Testis (tissue), 3 donors: ENCODE measurements around the gene SOWAHB. TPM values are rescaled to one million over a fixed set of nuclear protein-coding genes. Genes with fewer than 3 reads are reported as not detected.

Experiments
- DNase-seq: peaks from one replicate; pipeline ENCODE4 v3.0.0-alpha.2; 2019
- H3K27ac ChIP-seq, 2 donors: fragments of 200-600 bp; sonication (generic); one replicate each; pipeline ENCODE4 v1.5.1; 2019
- H3K27me3 ChIP-seq: fragments of 200-600 bp; sonication (generic); one replicate; pipeline ENCODE4 v1.5.1; 2019
- H3K36me3 ChIP-seq: fragments of 200-600 bp; sonication (generic); one replicate; pipeline ENCODE4 v1.5.1; 2017; ENCODE audit warnings: low read depth; ENCODE audit errors: missing control alignments
- H3K4me1 ChIP-seq: fragments of 200-600 bp; sonication (generic); one replicate; pipeline ENCODE4 v1.5.1; 2019
- H3K4me3 ChIP-seq, 2 donors: fragments of 200-600 bp; sonication (generic); one replicate each; pipeline ENCODE4 v1.5.1; 2017 to 2019
- H3K9me3 ChIP-seq: fragments of 200-600 bp; sonication (generic); one replicate; pipeline ENCODE4 v1.5.1; 2017
- CTCF ChIP-seq, 3 experiments: fragments of 450-650 bp in 2 of 3; fragments of 200-600 bp in 1 of 3; sonication (generic) in 1 of 3; IDR thresholded peaks; one replicate each; pipeline ENCODE4 v1.5.1; 2016 to 2019; ENCODE audit warnings: antibody characterized with exemption in 3 of 3, mild to moderate bottlenecking in 2 of 3, moderate library complexity in 1 of 3
- POLR2A ChIP-seq: fragments of 450-650 bp; IDR thresholded peaks from one replicate; pipeline ENCODE4 v1.6.1; 2017; ENCODE audit warnings: antibody characterized with exemption, mild to moderate bottlenecking, moderate library complexity
- WGBS, 2 donors: methylation state at CpG; one replicate each; pipeline ENCODE4 v1.1.5; 2018; 5-methylcytosine and 5-hydroxymethylcytosine counted together
- intact Hi-C: fragments of 100-400 bp; cut with DNase I; formaldehyde crosslinking; loops from one replicate; pipeline ENCODE4 v1.15.1; 2023; ENCODE audit warnings: low total_unique reads
- polyA plus RNA-seq: library from polyadenylated mRNA; stranded (reverse); fragments of 350-450 nt; fragmentation: Illumina TruSeq; extraction: RNeasy Lipid Tissue Mini Kit (QIAGEN cat#74804); gene quantifications from one replicate; pipeline ENCODE4 v1.2.3, GENCODE V29; 2014; ENCODE audit warnings: low read depth, low replicate concordance; ENCODE audit not compliant: insufficient read depth
- total RNA-seq, 2 donors: library from RNA; depleted of rRNA; stranded (reverse); fragments of >200 nt; gene quantifications; one replicate each; pipeline ENCODE4 v1.2.3, GENCODE V29; 2016

The SOWAHB gene
- total and polyA plus RNA-seq, 3 donors from 2014 or later = 0.08 to 0.21 (median 0.12) TPM

- TF ChIP-seq CTCF (IDR thresholded peaks at IDR 0.05) (no peak), POLR2A (no peak)
- WGBS, 2 donors = 39 to 41% methylated on average over 4 of the region's 4 CpGs
- H3K4me3 ChIP-seq = no peak overlapping the region
- no peak overlapping the region for H3K27ac ChIP-seq
- no peaks in the 10 kb centered on the region for H3K36me3 ChIP-seq
- DNase-seq = no peak
- H3K9me3 ChIP-seq = no peaks in the 10 kb centered on the region
- intact Hi-C loops = no loop called here
- peaks cover 8% of the 10 kb centered on the region for H3K4me1 ChIP-seq
- no peaks in the 10 kb centered on the region for H3K27me3 ChIP-seq
Measured at GRCh38 chr4:76856243-76857073, 41.5 kb downstream of the SOWAHB start.

GRCh38 chr4:76854858-76855257 lies 43.1 kb downstream of the SOWAHB start:
- Histone ChIP-seq H3K36me3 (no peaks in the 10 kb centered on the region), H3K4me3 (no peak overlapping the region), H3K27ac (no peak overlapping the region), H3K27me3 (no peaks in the 10 kb centered on the region), H3K9me3 (no peaks in the 10 kb centered on the region), H3K4me1 (peaks cover 8% of the 10 kb centered on the region)
- intact Hi-C loops = no loop called here
- TF ChIP-seq POLR2A (no peak), CTCF (IDR thresholded peaks at IDR 0.05) (no peak)
- no peak for DNase-seq
- WGBS, 2 donors = 83 to 86% methylated on average over 8 of the region's 8 CpGs

- Histone ChIP-seq H3K9me3 (no peaks in the 10 kb centered on the region), H3K4me3 (no peak overlapping the region), H3K4me1 (peaks cover 7% of the 10 kb centered on the region), H3K36me3 (no peaks in the 10 kb centered on the region), H3K27me3 (no peaks in the 10 kb centered on the region), H3K27ac (no peak overlapping the region)
- 95 to 100% methylated on average over 2 of the region's 2 CpGs for WGBS, 2 donors
- no peak for DNase-seq
- intact Hi-C loops = no loop called here
- no peak for TF ChIP-seq CTCF (IDR thresholded peaks at IDR 0.05)
- TF ChIP-seq POLR2A = no peak
Measured at GRCh38 chr4:76851375-76851774, 46.6 kb downstream of the SOWAHB start.

GRCh38 chr4:76850010-76850441 lies 47.9 kb downstream of the SOWAHB start:
- no peak for DNase-seq
- Histone ChIP-seq H3K4me1 (no peaks in the 10 kb centered on the region), H3K36me3 (no peaks in the 10 kb centered on the region), H3K4me3 (no peak overlapping the region), H3K27me3 (no peaks in the 10 kb centered on the region), H3K27ac (no peak overlapping the region), H3K9me3 (no peaks in the 10 kb centered on the region)
- WGBS, 2 donors = 77 to 78% methylated on average over 4 of the region's 4 CpGs
- TF ChIP-seq POLR2A (no peak), CTCF (IDR thresholded peaks at IDR 0.05) (no peak)
- intact Hi-C loops = no loop called here

Other genes starting within 250 kb of the SOWAHB start
- 10 to 100 TPM; 21.2 to 22.8 TPM for gene SEPTIN11, start 51.6 kb upstream of the SOWAHB start, total RNA-seq
- gene SEPTIN11, start 51.6 kb upstream of the SOWAHB start, polyA plus RNA-seq = 15.5 TPM
- gene CCNI, start 177.8 kb upstream of the SOWAHB start, total RNA-seq = 100 to 1,000 TPM; 261 to 288 TPM
- gene CCNI, start 177.8 kb upstream of the SOWAHB start, polyA plus RNA-seq = 259 TPM